SK-N-SH (cell line): ENCODE measurements around the gene PIK3R2.

Experiments used
- CHD2 ChIP-seq: fragments of 150-350 bp; IDR thresholded peaks from 2 replicates; pipeline ENCODE4 v1.6.1; 2018; ENCODE audit warnings: low read length; ENCODE audit not compliant: partially characterized antibody
- CTCF ChIP-seq: fragments of 200-600 bp; sonication (generic); IDR thresholded peaks from 2 replicates; pipeline ENCODE4 v1.6.1; 2017; ENCODE audit warnings: antibody characterized with exemption, mild to moderate bottlenecking, moderate library complexity
- EZH2phosphoT487 ChIP-seq: fragments of 200-600 bp; sonication (generic); IDR thresholded peaks from 2 replicates; pipeline ENCODE4 v1.6.1; 2017; ENCODE audit warnings: low read depth, mixed run types, mild to moderate bottlenecking, antibody characterized with exemption, moderate library complexity, borderline replicate concordance
- JUND ChIP-seq: IDR thresholded peaks from 2 replicates; pipeline ENCODE4 v1.4.0; 2012
- POLR2AphosphoS5 ChIP-seq: IDR thresholded peaks from 2 replicates; pipeline ENCODE4 v1.6.1; 2012; ENCODE audit warnings: low read depth, low read length
- RCOR1 ChIP-seq: fragments of 150-350 bp; IDR thresholded peaks from 2 replicates; pipeline ENCODE4 v1.6.1; 2017; ENCODE audit warnings: antibody characterized with exemption, low read length
- SIN3A ChIP-seq: IDR thresholded peaks from 2 replicates; pipeline ENCODE4 v1.6.1; 2012; ENCODE audit warnings: low read depth, mild to moderate bottlenecking, low read length, moderate library complexity, borderline replicate concordance
- USF1 ChIP-seq: IDR thresholded peaks from 2 replicates; pipeline ENCODE4 v1.4.0; 2012; ENCODE audit warnings: low read depth, borderline replicate concordance
- ZBTB33 ChIP-seq: IDR thresholded peaks from 2 replicates; pipeline ENCODE4 v1.4.0; 2012; ENCODE audit warnings: low read depth, borderline replicate concordance
- TF ChIP-seq, protein P1 (sequence below): fragments of 150-350 bp; IDR thresholded peaks from 2 replicates; pipeline ENCODE4 v1.6.1; 2017; ENCODE audit warnings: antibody characterized with exemption, low read length, low read depth, borderline replicate concordance

DNA sequence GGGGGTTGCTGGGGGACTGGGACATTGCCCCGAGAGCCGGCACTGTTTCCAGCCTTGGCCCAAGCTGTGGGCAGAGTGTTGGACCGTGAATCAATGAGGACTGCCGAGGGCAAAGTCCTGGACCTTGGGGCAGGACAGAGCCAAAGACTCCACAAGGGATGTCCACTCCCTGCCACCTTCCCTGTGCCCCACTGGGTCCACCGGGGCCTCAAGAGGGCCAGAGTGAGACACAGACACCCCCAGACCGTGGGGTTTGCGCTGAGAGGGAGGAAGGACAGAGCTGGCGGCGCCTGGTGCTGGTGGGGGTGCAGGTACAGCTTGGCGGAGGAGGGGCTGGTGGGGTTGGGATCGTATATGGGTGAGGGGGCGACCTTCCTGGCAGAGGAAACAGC is 43.6 kb upstream of the PIK3R2 start:
- no peak for TF ChIP-seq CTCF
- no peak for TF ChIP-seq RCOR1
- TF ChIP-seq, protein P1, sequence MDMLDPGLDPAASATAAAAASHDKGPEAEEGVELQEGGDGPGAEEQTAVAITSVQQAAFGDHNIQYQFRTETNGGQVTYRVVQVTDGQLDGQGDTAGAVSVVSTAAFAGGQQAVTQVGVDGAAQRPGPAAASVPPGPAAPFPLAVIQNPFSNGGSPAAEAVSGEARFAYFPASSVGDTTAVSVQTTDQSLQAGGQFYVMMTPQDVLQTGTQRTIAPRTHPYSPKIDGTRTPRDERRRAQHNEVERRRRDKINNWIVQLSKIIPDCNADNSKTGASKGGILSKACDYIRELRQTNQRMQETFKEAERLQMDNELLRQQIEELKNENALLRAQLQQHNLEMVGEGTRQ = no peak
- TF ChIP-seq USF1 = no peak
- TF ChIP-seq POLR2AphosphoS5 = no peak
- TF ChIP-seq JUND = no peak
- TF ChIP-seq EZH2phosphoT487 = no peak
- TF ChIP-seq SIN3A = no peak
- TF ChIP-seq ZBTB33 = no peak
- no peak for TF ChIP-seq CHD2
